HG03378 (cell line): ENCODE results near the gene ZC3H12C.
"Not testable (repeated sequence)": the region's sequence is repeated elsewhere in the genome, so short reads cannot be mapped to it uniquely, and the experiment has no call there.

ENCODE experiments used
- ATAC-seq: cut with Tn5 transposase; IDR thresholded peaks from one replicate; pipeline ENCODE4 v1.9.1; 2021; ENCODE audit warnings: mild to moderate bottlenecking, moderate library complexity; ENCODE audit not compliant: unreplicated experiment

ZC3H12C gene

GRCh38 chr11:110092515-110093406 lies at the start of gene ZC3H12C:
TSS of gene ZC3H12C (plus strand) at chr11:110093392. CDS start at chr11:110093412, 20 bp downstream.
- peak; percentile 60 for ATAC-seq

GRCh38 chr11:110044226-110044968 lies 48.8 kb upstream of the ZC3H12C start:
- ATAC-seq: no peak

GRCh38 chr11:110046775-110047380 lies 46.3 kb upstream of the ZC3H12C start:
- ATAC-seq: no peak

- no peak for ATAC-seq
These were observed 43.5 kb upstream of the ZC3H12C start for GRCh38 chr11:110049501-110050200.

- ATAC-seq: no peak
These were observed 43.0 kb upstream of the ZC3H12C start for GRCh38 chr11:110050201-110050506.

GRCh38 chr11:110053848-110054414 lies 39.3 kb upstream of the ZC3H12C start:
- ATAC-seq: no peak

GRCh38 chr11:110056956-110057355 lies 36.2 kb upstream of the ZC3H12C start:
- no peak for ATAC-seq

- no peak for ATAC-seq
These were observed 33.3 kb upstream of the ZC3H12C start for GRCh38 chr11:110059706-110060463.

- ATAC-seq: no peak
These were observed 31.9 kb upstream of the ZC3H12C start for GRCh38 chr11:110061296-110061695.

- ATAC-seq: no peak
These were observed 30.9 kb upstream of the ZC3H12C start for GRCh38 chr11:110062247-110062646.

GRCh38 chr11:110065189-110065588 lies 28.0 kb upstream of the ZC3H12C start:
- no peak for ATAC-seq

GRCh38 chr11:110068001-110068400 lies 25.2 kb upstream of the ZC3H12C start:
- ATAC-seq: not testable (repeated sequence)

- ATAC-seq: peak; percentile 30
These were observed 23.9 kb upstream of the ZC3H12C start for GRCh38 chr11:110069158-110069737.

- ATAC-seq: no peak
These were observed 23.0 kb upstream of the ZC3H12C start for GRCh38 chr11:110070176-110070575.

- ATAC-seq: peak; percentile 48
These were observed 22.0 kb upstream of the ZC3H12C start for GRCh38 chr11:110071197-110071596.

- ATAC-seq: no peak
These were observed 20.3 kb upstream of the ZC3H12C start for GRCh38 chr11:110072930-110073329.

GRCh38 chr11:110074499-110074898 lies 18.7 kb upstream of the ZC3H12C start:
- no peak for ATAC-seq

GRCh38 chr11:110075105-110075846 lies 17.9 kb upstream of the ZC3H12C start:
- no peak for ATAC-seq

GRCh38 chr11:110075847-110076208 lies 17.4 kb upstream of the ZC3H12C start:
- no peak for ATAC-seq
